ENCODE data around the gene COL2A1. TPM values are rescaled to one million over a fixed set of nuclear protein-coding genes. Genes with fewer than 3 reads are reported as not detected.
"Not testable (repeated sequence)": the region's sequence is repeated elsewhere in the genome, so short reads cannot be mapped to it uniquely, and the experiment has no call there.

Gene COL2A1
- total RNA-seq, 1 experiment from 2014 or later, result 3.1 TPM

- DNase-seq (ENCODE audit: low spot score), result peak; percentile 90
- in situ Hi-C loops (cut with HindIII; ENCODE audit: low sequenced_read_pairs), result no loop called here
These were observed 40.8 kb downstream of the COL2A1 start, which contains the start of gene TMEM106C for GRCh38 chr12:47963340-47964040. TMEM106C (plus strand) TSS chr12:47963596; CDS start chr12:47964237, 641 bp downstream.

DNA sequence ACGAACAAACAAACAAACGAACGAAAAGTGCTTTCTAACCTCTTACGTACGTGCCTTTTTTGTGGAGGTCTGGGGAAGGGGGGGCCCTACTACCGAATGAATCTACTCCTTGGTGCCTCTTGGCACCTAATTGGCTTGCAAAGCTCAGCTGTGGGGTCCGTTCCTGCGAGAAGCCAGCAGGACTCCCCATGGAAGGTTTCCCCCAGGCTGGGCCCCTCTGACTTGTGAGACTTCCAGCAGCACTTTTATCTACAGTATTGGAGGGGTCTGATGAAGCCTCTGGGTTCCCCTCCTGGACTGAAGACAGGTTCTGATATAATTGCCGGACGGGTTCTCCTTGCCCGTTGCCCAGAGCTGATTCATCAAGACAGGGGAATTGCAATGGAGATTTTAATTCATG is 42.1 kb downstream of the COL2A1 start:
- DNase-seq (ENCODE audit: low spot score), result no peak
- in situ Hi-C loops (cut with HindIII; ENCODE audit: low sequenced_read_pairs), result no loop called here

DNA sequence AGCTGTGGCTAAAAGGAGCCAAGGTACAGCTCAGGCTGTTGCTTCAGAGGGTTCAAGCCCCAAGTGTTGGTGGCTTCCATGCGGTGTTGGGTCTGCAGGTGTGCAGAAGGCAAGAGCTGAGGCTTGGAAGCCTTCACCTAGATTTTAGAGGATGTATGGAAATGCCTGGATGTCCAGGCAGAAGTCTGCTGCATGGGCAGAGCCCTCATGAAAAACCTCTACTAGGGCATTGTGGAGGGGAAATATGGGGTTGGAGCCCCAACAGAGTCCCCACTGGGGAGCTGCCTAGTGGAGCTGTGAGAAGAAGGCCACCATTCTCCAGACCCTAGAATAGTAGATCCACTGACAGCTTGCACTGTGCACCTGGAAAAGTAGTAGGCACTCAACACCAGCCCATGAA is 46.6 kb downstream of the COL2A1 start:
- DNase-seq (ENCODE audit: low spot score); in situ Hi-C loops (cut with HindIII; ENCODE audit: low sequenced_read_pairs): not testable (repeated sequence)

- in situ Hi-C loops (cut with HindIII; ENCODE audit: low sequenced_read_pairs), result no loop called here
- DNase-seq (ENCODE audit: low spot score), result no peak
These were observed 49.2 kb downstream of the COL2A1 start for GRCh38 chr12:47955059-47955458.

- in situ Hi-C loops (cut with HindIII; ENCODE audit: low sequenced_read_pairs), result no loop called here
- no peak for DNase-seq (ENCODE audit: low spot score)
These were observed 49.7 kb downstream of the COL2A1 start for GRCh38 chr12:47954467-47955045.

DNA sequence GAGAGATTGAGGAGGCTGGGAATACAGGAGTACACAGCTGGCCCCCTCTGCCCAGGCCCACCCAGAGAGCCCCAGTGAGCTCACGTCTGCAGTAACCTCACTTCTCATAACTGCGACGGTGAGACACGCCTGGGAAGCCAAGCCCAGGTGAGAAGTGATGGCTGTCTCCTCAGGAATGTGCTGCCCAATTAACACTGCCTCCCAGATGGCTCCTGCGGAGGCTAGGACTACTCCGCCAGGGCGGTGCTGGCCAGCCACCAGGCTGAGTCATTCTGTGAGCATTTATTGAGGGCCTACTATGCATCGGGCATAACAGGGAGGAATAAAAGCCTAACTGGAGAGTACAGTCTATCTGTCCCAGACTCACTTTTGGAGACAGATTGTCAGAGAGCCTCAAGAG is 50.2 kb downstream of the COL2A1 start:
- no peak for DNase-seq (ENCODE audit: low spot score)
- in situ Hi-C loops (cut with HindIII; ENCODE audit: low sequenced_read_pairs), result no loop called here

DNA sequence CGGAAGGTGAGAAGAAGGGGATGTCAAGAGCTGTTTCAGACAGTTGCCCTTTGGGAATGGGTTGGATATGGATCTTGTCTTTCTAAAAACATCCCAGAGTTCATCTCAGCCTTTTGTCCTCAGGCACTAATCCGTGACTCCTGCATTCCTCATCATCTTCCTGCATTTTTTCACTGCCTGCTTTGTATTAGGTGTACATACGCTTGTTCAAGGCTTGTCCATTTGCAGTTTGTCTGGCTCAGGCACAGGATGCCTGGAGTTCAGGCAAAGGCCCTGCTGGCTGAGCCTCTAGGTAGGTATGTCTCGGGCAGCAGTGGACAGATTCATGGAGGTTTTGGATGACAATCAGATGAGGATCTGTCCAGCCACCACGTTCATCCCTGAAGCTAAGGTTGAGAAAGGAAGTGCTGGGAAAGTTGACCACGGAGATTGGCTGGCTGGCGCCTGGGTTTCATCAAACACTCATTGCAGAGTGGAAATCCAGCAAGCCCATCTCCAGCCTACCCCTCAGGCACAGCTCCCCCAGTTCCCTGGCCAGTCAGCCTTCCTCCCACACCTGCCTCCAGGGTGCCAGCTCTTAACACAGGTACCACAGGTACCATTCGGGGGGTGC is 53.3 kb downstream of the COL2A1 start:
- DNase-seq (ENCODE audit: low spot score), result no peak
- in situ Hi-C loops (cut with HindIII; ENCODE audit: low sequenced_read_pairs), result no loop called here

DNA sequence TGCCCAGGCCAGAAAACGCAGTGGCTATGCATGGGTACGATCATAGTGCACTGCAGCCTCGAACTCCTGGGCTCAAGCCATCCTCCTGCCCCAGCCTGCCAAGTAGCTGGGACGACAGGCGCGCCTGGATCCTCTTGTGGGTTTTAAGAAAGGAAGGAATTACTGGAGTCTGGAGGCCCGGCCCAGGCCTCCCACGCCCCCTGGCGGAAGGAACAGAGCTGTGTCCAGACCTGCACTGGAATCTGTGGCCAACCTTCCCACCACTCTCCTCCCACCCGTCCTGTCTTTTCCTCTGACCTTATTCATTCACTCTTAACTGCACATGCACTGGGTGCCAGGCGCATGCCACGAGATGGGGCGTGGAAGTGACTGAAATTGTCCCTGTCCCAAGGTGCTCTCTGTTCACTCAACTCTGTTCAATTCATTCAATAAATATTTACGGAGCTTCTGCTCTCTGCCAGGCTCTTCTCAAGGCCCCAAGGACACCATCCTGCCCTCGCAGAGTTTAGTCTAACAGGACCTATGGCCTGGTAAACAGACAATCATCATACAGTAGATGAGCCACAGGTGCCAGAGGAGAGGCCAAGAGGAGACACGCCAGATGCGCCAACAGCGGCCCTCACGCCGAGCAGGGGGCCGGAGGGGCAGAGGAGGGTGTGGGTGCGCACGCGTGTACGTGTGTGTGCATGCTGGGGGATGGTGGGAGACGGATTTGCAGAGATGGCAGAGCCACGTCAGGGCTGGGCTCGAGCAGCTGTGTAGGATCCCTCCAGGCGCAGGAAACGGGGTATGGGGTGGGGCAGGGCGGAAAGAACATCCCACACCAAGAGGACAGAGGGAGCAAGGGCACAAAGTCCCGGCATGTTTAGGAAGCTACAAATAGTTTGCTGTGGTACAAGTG is 54.6 kb downstream of the COL2A1 start:
- in situ Hi-C loops (cut with HindIII; ENCODE audit: low sequenced_read_pairs), result no loop called here
- DNase-seq (ENCODE audit: low spot score), result peak; percentile 52

GRCh38 chr12:47947341-47947740 is 56.9 kb downstream of the COL2A1 start:
- DNase-seq (ENCODE audit: low spot score), result no peak
- in situ Hi-C loops (cut with HindIII; ENCODE audit: low sequenced_read_pairs), result no loop called here

GRCh38 chr12:47946413-47947323 is 57.6 kb downstream of the COL2A1 start:
- in situ Hi-C loops (cut with HindIII; ENCODE audit: low sequenced_read_pairs), result no loop called here
- DNase-seq (ENCODE audit: low spot score), result no peak

DNA sequence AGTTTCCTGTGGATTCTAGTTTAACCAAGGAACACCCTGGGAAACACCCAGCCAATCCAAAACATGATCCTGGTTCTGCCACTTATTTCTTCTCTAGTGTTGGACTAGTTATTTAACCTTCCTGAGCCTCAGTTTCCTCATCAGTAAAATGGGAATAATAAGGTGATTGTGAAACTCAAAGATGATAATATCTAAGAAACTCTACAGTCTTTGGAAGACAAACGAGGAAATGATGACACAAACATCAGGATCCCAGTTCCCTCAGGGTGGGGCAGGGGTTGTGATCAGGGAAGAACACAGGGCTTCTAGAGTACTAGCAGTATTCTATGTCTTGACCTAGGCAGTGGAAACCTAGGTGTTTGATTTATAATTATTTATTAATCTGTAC is 58.9 kb downstream of the COL2A1 start:
- no peak for DNase-seq (ENCODE audit: low spot score)
- in situ Hi-C loops (cut with HindIII; ENCODE audit: low sequenced_read_pairs), result no loop called here

GRCh38 chr12:47944685-47945340 is 59.5 kb downstream of the COL2A1 start:
- in situ Hi-C loops (cut with HindIII; ENCODE audit: low sequenced_read_pairs), result no loop called here
- DNase-seq (ENCODE audit: low spot score), result no peak

GRCh38 chr12:47943623-47944340 is 60.5 kb downstream of the COL2A1 start:
- in situ Hi-C loops (cut with HindIII; ENCODE audit: low sequenced_read_pairs), result no loop called here
- no peak for DNase-seq (ENCODE audit: low spot score)

- DNase-seq (ENCODE audit: low spot score), result no peak
- in situ Hi-C loops (cut with HindIII; ENCODE audit: low sequenced_read_pairs), result no loop called here
These were observed 61.6 kb downstream of the COL2A1 start for GRCh38 chr12:47942614-47943225.

DNA sequence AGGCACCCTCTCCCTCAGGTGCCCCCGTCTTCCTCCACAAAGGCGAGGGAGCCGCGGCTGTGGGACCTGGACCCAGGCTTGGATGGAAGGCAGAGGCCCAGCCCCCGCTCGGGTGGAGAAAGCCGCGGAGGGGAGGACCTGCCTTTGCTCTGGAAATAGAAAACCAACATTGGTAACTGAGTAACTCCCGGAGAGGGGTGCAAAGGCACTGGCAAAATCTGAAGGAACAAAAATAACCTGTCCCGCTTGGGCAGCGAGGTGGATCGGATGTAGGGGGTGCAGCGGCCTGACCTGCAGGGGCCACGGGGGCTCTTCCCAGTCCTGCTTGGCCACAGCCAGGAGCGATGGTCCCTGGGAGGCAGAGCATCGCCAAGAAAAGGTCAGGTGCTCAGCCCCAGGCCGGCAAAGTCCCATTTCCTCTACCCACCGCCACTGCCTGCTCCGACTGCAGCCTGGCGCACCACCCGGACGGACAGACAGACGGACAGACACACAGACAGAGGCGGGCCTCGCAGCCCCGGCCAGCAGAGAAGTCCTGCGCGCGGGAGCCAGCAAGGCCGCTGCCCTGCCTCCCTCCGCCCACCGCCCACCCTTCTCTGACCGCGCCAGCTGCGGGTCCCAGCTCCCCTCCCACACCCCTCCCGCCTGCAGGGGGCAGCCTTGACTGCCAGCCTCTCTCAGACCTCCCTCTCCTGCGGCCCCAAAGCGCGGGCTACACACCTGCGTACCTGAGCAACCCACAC is 62.2 kb downstream of the COL2A1 start:
- in situ Hi-C loops (cut with HindIII; ENCODE audit: low sequenced_read_pairs), result no loop called here
- DNase-seq (ENCODE audit: low spot score), result no peak

DNA sequence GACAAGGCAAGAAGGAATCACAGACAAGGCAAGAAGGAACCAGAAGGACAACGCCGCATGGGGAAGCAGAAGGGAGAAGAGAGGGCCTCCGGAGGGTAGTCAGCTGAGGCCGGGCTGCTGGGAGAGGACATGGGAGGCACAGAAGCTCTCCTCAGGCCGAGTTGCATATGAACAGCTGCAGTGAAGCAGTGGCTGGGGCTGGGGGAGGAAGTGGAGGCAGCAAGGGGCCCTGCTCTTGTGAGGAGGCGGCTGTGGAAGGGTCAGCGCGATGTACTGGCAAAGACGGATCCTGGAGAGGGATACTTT is 62.8 kb downstream of the COL2A1 start:
- DNase-seq (ENCODE audit: low spot score), result no peak
- in situ Hi-C loops (cut with HindIII; ENCODE audit: low sequenced_read_pairs), result no loop called here
